ENCODE measurements around the gene CHORDC1. TPM values are rescaled to one million over a fixed set of nuclear protein-coding genes. Genes with fewer than 3 reads are reported as not detected.

The CHORDC1 gene
- total RNA-seq, 1 experiment from 2014 or later: 95.6 TPM

- Histone ChIP-seq H2AFZ (ENCODE audit: low read depth, low read length, poor library complexity, severe bottlenecking) (peak overlapping the region; percentile 93), H3K79me2 (ENCODE audit: insufficient read depth, low read length) (peaks cover 55% of the 10 kb centered on the region), H3K27me3 (ENCODE audit: insufficient read depth, low read length) (no peaks in the 10 kb centered on the region), H3K36me3 (ENCODE audit: control insufficient read depth in 1 of 2, insufficient read depth in 2 of 2, low read length in 2 of 2) (peaks cover 0 to 11% of the 10 kb centered on the region in 2 experiments; a peak in 1 of 4 replicates), H3K9me3 (ENCODE audit: control insufficient read depth in 1 of 2, insufficient read depth in 1 of 2, low read depth in 1 of 2, low read length in 2 of 2) (no peaks in the 10 kb centered on the region), H3K9ac (ENCODE audit: low read length) (peak overlapping the region; percentile 86), H3K4me1 (ENCODE audit: control insufficient read depth in 1 of 2, insufficient read depth in 2 of 2, low read length in 2 of 2) (peaks cover 6 to 39% of the 10 kb centered on the region in 2 experiments; a peak in 3 of 4 replicates), H4K20me1 (ENCODE audit: insufficient read depth) (peaks cover 15% of the 10 kb centered on the region; the same call in 1 of the 2 replicates), H3K27ac (ENCODE audit: low read depth, low read length) (peak overlapping the region; percentile 82), H3K4me2 (ENCODE audit: low read length) (peak overlapping the region; percentile 87), H3K4me3 (replicated peaks in 1 of 2; ENCODE audit: low read depth in 1 of 2, low read length in 2 of 2) (peak overlapping the region; percentile 91 to 92), H3K9me2 (ENCODE audit: insufficient read depth) (no peaks in the 10 kb centered on the region)
- ChIA-PET CTCF (no interaction called here), RAD21 (ENCODE audit: low non-redundant PET in 1 of 2, low total read pairs in 2 of 2, uncharacterized antibody in 2 of 2, unreplicated experiment in 2 of 2) (no interaction called here), POLR2A (interaction anchor here (0.7 kb wide), 1 partner anchor 9 kb away, joined by 3 read pairs; no protein-coding TSS in a partner anchor)
- intact Hi-C loops (cut with micrococcal nuclease): no loop called here
- DNase-seq (ENCODE audit: low read depth, low spot score): no peak
- peak; percentile 70 for ATAC-seq
- TSS peak; percentile 79 for BruUV-seq (replicated peaks)
- TF ChIP-seq JUND (IDR thresholded peaks at IDR 0.05): no peak
- TF ChIP-seq ELF1 (IDR thresholded peaks at IDR 0.05; ENCODE audit: borderline replicate concordance, low read depth): no peak
- no peak for TF ChIP-seq EZH2phosphoT487 (IDR thresholded peaks at IDR 0.05; ENCODE audit: borderline replicate concordance)
- TF ChIP-seq POLR2AphosphoS5 (IDR thresholded peaks at IDR 0.05; ENCODE audit: low read depth, low read length): no peak
- TF ChIP-seq POLR2A (IDR thresholded peaks at IDR 0.05; ENCODE audit: borderline replicate concordance, extremely low read depth, insufficient read depth, insufficient read length): no peak
- TF ChIP-seq ZFX (IDR thresholded peaks at IDR 0.05): no peak
- no peak for TF ChIP-seq CTCF (IDR thresholded peaks at IDR 0.05 in 2 of 3, conservative IDR thresholded peaks at IDR 0.05 in 1 of 3; ENCODE audit: borderline replicate concordance in 1 of 3, insufficient read depth in 1 of 3, low read depth in 2 of 3, low read length in 2 of 3)
- TF ChIP-seq SP1 (IDR thresholded peaks at IDR 0.05; ENCODE audit: low read depth): no peak
- no peak for TF ChIP-seq SRF (IDR thresholded peaks at IDR 0.05; ENCODE audit: low read depth)
- TF ChIP-seq ATF3 (IDR thresholded peaks at IDR 0.05): no peak
- TF ChIP-seq TCF7L2 (IDR thresholded peaks at IDR 0.05; ENCODE audit: borderline replicate concordance, extremely low read depth, insufficient read depth, insufficient read length): no peak
- no peak for TF ChIP-seq FOSL1 (IDR thresholded peaks at IDR 0.05; ENCODE audit: low read depth)
- TF ChIP-seq SIN3A (IDR thresholded peaks at IDR 0.05; ENCODE audit: low read depth): no peak
- no peak for TF ChIP-seq ZBTB33 (IDR thresholded peaks at IDR 0.05; ENCODE audit: extremely low read depth, insufficient replicate concordance, low read length)
- no peak for TF ChIP-seq ZNF274 (IDR thresholded peaks at IDR 0.05; ENCODE audit: low read depth, low read length)
- no peak for TF ChIP-seq RAD21 (IDR thresholded peaks at IDR 0.05; ENCODE audit: low read depth)
- no peak for TF ChIP-seq MAX (IDR thresholded peaks at IDR 0.05)
- no peak for TF ChIP-seq CEBPB (IDR thresholded peaks at IDR 0.05; ENCODE audit: low read depth)
These were observed 368 bp upstream of the CHORDC1 start for GRCh38 chr11:90223248-90223585.

Measured in HCT116 (cell line).